RCC 7860 (cell line): Measurements from ENCODE around the gene RASSF10.

ENCODE experiments used
- DNase-seq: peaks from one replicate; pipeline ENCODE4 v3.0.0-alpha.2; 2015; ENCODE audit warnings: low spot score
- FAIRE-seq: peaks from 2 replicates; lab custom pipeline; 2012; peaks lifted over from hg19 to GRCh38; lab: Jason Lieb, UNC

RASSF10 gene

GRCh38 chr11:13008625-13009475 lies at the start of gene RASSF10:
Gene RASSF10, plus strand, starts transcription at chr11:13009316. Its CDS starts 261 bp downstream, at chr11:13009577.
- FAIRE-seq (no peak), DNase-seq (no peak)

- FAIRE-seq: no peak
- DNase-seq: no peak
Measured at GRCh38 chr11:12961615-12962014, 47.5 kb upstream of the RASSF10 start.

- DNase-seq (no peak), FAIRE-seq (no peak)
Measured at GRCh38 chr11:12962306-12962705, 46.8 kb upstream of the RASSF10 start.

GRCh38 chr11:12963051-12963450 lies 46.1 kb upstream of the RASSF10 start:
- no peak for DNase-seq
- FAIRE-seq: no peak

DNA sequence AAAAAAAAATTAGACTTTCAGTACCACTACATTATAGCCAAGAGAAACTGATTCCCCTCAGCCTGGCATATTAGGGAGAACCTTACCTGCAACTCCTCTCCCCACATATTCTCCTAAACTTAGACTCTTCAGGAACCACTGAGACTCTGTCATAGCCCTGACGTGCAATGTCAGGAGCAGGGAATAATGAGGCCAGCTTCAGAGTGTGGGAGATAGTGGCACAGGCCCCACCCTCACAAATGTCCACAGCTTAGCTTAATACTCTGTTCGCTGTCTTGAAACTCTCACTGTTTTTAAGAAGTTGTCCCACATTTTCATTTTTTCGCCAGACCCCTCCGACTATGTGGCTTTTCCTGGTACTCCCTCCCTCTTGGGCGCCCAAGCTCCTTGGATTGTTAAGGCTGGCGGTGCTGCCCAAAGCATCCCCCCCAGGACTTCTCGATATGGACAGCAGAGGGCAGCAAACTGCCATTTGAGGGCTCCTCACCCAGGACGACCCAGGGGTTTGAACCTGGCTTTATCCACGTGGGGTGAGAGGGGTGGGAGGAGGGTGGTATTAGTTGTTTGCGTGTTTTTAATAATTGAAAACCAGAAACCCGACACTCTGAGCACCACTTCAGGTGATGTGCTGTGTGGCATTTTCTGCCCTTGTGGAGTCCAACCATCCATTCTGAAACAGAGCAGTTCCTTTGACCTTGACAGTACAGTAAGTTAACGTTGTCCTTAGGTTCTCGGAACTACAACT lies 45.2 kb upstream of the RASSF10 start:
- FAIRE-seq: no peak
- peak; percentile 20 for DNase-seq

DNA sequence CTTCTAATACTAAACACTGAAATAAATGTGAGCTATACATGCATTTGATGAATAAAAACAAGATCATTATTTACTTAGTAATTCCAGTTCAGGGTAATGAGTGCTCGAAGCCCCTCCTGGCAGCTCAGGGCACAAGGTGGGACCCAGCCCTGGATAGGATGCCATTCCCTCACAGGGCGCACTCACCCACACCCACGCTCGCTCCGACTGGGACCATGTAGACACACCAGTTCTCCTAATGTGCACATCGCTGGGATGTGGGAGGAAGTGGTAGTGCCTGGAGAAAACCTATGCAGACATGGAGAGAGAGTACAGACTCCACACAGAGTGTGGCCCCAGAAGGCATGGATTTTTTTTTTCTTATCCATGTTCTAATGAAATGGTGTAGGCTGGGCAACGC lies 44.5 kb upstream of the RASSF10 start:
- no peak for FAIRE-seq

DNA sequence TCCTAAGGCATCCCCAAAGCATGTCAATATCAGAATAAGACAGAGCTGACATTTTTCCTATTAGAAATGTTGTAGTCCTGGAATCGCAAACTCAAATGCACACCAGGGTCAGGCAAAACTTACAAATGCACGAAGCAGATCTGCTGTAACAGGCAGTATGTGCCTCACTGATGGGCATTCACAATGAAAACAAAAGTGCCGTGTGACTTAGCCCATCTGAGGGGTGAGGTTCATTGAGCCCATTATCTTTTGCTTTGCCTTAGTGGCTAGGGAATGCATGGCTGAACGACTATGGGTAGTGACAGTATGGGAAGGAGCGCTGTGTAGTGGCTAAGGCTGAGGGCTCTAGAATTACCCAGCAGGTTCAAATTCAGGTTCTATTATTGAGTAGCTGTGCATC lies 43.1 kb upstream of the RASSF10 start:
- FAIRE-seq (no peak), DNase-seq (no peak)

More for the DNA sequence above, 44.5 kb upstream of the RASSF10 start:
- DNase-seq: no peak

DNA sequence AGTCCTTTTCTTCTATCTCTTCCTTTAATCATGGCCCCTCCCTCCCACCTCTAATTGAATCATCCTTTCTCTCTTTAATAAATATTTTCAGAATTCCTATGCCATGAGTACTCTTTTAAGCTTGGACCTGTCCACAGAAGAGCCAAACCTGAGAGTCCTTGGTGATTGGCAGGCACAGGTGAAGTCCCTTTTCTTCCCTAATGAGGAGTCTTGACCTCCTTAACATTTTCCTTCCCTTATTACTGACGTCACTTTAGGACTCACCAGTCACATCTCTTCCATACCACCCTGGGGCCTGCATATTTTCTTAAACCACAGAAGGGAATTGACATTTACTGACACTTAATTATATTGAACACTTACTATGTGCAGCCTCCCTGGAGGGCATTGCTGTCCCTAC lies 41.0 kb upstream of the RASSF10 start:
- DNase-seq: no peak
- no peak for FAIRE-seq

DNA sequence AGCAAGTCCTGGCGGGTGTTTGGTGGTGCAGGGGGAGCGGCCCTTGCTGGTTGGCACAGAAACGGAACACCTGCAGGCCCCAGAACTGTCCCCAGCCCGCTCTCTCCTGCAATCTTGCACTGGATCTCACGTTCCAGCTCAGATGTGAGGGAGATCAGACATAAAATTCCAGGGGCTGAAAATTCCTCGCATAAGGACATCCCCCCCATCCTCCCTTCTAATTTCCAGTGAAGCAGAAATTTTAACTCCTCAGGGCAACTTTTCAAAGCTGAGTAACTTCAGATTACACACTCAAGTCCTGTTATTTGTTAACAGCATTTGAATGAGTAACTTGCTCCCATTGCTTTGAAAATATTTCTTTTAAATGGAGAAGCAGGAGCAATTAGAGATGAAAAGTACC lies 40.3 kb upstream of the RASSF10 start:
- DNase-seq (no peak), FAIRE-seq (peak; percentile 37)

GRCh38 chr11:12971955-12972354 lies 37.2 kb upstream of the RASSF10 start:
- DNase-seq (no peak), FAIRE-seq (no peak)

DNA sequence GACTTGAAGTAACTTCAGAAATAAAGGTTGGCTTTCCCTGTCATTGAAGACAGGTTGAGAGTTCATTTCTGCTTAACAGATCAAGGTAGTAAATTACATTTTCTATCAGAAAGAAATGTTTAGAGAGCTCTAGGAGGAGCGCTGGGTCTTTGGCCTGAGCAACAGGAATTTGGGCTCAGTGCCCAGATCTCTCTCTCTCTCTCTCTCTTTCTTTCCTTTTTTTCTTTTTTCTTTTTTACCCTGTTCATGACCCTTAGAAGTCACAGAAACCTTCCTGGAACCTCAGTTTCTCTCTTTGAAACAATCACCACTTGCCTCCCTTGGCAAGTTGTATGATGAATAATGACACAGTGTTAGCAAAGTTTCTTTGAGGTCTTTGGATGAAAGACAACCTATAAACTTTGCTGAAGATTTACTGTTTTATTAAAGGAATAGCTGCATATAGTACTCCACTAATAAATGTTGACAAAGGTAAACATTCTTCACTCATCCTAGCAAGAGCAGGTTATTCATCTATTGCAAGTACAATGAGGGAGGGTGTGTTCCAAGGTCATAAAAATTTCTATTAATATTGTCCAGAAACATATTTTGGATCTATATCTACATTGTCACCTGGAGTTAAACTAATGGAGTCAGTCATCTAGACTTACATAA lies 35.5 kb upstream of the RASSF10 start:
- no peak for FAIRE-seq

GRCh38 chr11:12975195-12975594 lies 33.9 kb upstream of the RASSF10 start:
- FAIRE-seq: no peak

More for the DNA sequence above, 35.5 kb upstream of the RASSF10 start:
- DNase-seq: no peak

GRCh38 chr11:12979928-12980689 lies 29.0 kb upstream of the RASSF10 start:
- no peak for DNase-seq
- no peak for FAIRE-seq

More at GRCh38 chr11:12975195-12975594, 33.9 kb upstream of the RASSF10 start:
- no peak for DNase-seq

- no peak for DNase-seq
- no peak for FAIRE-seq
Measured at GRCh38 chr11:12981676-12982522, 27.2 kb upstream of the RASSF10 start.

GRCh38 chr11:12983336-12983735 lies 25.8 kb upstream of the RASSF10 start:
- no peak for FAIRE-seq

DNA sequence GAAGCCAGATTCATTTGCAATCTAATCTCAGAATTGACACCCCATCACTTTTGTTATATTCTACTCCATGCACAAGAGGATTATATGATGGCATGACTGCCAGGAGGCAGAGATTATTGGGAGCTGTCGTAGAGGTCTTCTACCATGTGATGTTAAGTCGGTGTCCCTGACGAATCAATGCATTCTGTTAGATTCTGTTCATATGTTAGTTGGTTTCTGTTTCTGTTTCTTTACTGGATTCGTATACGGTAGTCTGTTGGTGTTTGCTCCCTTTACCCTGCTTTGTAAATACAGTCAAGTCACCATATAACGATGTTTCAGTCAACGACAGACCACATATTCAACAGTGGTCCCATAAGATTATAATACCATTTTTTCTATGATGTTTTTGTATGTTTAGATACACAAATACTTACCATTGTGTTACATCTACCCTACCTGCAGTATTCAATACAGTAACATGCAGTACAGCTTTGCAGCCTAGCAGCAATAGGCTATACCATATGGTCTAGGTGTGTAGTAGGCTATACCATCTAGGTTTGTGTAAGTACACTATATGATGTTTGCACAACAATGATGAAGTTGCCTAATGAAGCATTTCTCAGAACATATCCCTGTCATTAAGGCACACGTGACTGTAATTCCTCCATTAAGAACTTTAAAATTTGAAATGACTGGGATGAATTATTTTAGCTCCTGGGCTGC lies 22.8 kb upstream of the RASSF10 start:
- DNase-seq: no peak
- no peak for FAIRE-seq

More at GRCh38 chr11:12983336-12983735, 25.8 kb upstream of the RASSF10 start:
- no peak for DNase-seq

GRCh38 chr11:12989428-12990161 lies 19.5 kb upstream of the RASSF10 start:
- DNase-seq: peak; percentile 83
- peak; percentile 85 for FAIRE-seq

- FAIRE-seq: no peak
- DNase-seq: no peak
Measured at GRCh38 chr11:12990162-12990480, 19.0 kb upstream of the RASSF10 start.

GRCh38 chr11:12991426-12991825 lies 17.7 kb upstream of the RASSF10 start:
- DNase-seq: no peak
- no peak for FAIRE-seq
